PFSK-1 (cell line): ENCODE results near the gene RAPGEF2.

ENCODE experiments used
- POLR2AphosphoS5 ChIP-seq: IDR thresholded peaks from 2 replicates; pipeline ENCODE4 v1.6.1; 2012; ENCODE audit warnings: low read depth, mild to moderate bottlenecking, control low read depth, low read length, moderate library complexity
- SIN3A ChIP-seq: IDR thresholded peaks from 2 replicates; pipeline ENCODE4 v1.6.1; 2012; ENCODE audit warnings: mild to moderate bottlenecking, low read length, moderate library complexity, borderline replicate concordance; ENCODE audit not compliant: insufficient read depth

GRCh38 chr4:159062381-159062780, 40.5 kb upstream of the RAPGEF2 start:
- TF ChIP-seq POLR2AphosphoS5 (no peak), SIN3A (no peak)
